ENCODE measurements around the gene SSNA1.

SSNA1 gene

GRCh38 chr9:137168904-137169856 is 19.3 kb upstream of the SSNA1 start:
- DNase-seq = peak; percentile 83

DNA sequence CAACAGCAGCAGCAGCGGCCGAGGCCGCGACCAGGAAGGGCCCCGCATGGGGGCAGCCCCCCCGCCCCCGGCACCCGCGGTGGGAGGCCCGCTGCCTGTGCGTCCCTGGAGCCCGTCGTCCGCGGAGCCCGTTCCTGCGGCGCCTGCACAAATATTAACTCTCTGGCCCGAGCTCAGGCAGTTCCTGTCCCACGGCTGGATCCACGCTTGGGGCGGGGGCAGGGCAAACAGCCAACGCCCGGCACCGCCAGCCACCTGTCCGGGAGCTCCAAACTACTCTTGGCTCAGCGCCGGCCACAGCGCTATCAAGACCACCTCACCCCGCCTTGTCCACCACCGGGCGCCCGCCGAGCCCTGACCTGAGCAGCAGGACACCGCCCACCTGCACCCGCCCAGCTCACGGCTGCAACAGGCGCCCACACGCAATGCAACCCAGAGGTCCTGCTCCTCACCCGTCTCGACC is 18.5 kb upstream of the SSNA1 start, which contains the start of gene LRRC26:
Gene LRRC26, minus strand, starts transcription at position 156 of the 463 bp plus-strand sequence. Its CDS starts 108 bp downstream, at position 48.
- no peak for DNase-seq

- no peak for DNase-seq
These were observed 17.9 kb upstream of the SSNA1 start for GRCh38 chr9:137170486-137171148.

DNA sequence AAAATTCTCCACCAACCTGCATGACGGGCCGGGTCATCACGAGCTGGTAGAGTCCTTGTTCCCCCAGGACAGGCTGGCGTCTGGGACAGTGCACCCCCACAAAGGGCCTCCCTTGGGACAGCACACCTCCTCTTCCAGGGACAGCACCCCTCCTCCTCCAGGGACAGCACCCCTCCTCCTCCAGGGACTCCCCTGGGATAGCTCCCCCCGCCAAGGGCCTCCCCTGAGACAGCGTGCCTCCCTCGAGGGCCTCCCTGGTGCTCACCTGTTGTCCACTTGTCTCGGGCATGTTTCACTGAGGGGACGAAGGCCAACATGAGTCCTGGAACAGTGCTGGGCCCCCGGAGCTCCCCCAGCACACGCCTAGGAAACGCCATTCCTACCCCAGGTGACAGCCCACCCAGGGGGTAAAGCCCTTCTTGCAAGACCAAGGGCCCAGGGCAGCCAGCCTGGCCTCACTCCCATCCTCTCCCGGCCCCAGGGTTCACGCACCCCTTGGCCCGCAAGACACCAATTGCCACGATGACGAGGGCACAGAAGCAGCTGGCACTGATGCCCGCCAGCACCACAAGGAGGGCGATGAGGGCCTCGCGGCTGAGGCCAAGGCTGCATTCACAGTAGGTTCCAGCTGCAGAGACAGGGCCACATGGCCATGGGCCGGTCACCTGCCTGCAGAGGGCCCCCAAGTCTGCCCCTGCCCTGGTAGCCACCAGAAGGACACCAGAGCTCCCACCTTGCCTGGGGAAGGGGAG is 17.2 kb upstream of the SSNA1 start:
- DNase-seq = no peak

DNA sequence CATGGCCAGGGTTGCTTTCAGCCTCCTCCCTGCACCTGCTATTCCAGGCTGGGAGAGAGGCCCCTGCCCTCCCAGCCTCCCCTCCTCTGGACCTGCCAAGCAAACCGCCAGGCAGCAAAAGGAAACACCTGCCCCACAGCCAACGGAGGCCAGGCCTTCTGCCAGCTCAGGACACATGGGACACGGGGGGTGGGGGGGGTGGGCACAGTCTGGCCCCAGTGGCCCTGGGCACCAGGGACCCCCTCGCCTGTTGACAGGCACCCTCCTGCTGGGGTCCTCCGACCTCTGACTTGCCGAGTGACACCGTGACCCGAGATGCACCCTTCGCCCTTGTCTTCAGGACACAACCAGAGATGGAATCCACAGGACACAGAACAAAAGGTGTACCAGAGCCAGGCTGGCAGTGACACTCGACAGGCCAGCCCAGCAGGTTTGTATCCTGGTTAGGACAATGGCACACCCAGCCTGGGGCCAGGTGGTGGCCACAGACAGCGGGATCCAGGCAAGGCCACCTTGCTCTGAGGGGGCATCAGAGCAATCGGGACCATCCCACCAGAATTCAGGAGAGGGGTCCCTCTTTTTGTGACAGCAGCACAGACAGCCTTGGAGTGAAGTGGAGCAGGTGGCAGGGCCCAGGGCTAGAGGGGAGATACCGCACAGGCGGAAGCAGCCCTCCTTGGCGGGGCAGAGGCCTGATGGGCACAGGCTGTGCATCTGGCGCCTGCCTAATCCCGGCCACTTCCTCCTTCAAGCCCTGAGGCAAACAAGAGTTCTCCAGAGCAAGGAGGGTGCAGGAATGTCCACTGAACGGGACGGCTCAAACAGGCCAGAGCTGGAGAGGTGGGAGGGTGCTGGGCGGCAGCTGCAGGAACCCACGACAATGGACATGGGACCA is 15.3 kb upstream of the SSNA1 start:
- DNase-seq = no peak

GRCh38 chr9:137173796-137174664 is 14.4 kb upstream of the SSNA1 start:
- no peak for DNase-seq

- no peak for DNase-seq
These were observed 13.7 kb upstream of the SSNA1 start for GRCh38 chr9:137174722-137175293.

DNA sequence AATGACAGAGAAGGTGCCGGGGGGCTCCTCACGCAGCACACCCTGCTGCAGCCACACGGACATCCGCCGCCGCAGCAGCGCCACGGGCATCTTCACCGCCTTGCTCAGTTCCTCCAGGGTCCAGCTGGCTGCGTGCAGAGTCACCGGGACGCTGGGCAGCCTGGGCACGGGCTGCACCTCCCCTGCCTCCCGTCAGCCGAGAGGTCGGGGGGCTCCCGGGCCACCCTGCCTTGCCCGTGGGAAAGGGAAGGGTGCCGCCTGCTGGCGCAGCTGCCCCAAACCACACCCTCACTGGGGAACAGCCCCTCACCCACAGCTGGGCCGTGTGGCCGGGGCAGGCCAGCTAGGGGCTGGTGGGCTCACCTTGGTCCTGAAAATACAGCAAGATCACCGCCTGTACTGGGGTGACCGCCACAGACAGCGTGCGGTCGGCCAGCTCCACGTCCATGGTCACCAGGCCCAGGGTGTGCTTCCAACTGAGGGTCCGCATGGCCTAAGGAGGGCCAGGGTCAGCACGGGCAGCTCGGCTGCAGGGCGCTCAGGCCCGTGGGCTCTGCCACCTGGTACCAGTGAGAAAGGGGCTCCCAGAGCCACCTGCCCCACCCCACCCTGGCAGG is 13.0 kb upstream of the SSNA1 start:
- no peak for DNase-seq

GRCh38 chr9:137176302-137177182 is 11.9 kb upstream of the SSNA1 start:
- peak; percentile 37 for DNase-seq

DNA sequence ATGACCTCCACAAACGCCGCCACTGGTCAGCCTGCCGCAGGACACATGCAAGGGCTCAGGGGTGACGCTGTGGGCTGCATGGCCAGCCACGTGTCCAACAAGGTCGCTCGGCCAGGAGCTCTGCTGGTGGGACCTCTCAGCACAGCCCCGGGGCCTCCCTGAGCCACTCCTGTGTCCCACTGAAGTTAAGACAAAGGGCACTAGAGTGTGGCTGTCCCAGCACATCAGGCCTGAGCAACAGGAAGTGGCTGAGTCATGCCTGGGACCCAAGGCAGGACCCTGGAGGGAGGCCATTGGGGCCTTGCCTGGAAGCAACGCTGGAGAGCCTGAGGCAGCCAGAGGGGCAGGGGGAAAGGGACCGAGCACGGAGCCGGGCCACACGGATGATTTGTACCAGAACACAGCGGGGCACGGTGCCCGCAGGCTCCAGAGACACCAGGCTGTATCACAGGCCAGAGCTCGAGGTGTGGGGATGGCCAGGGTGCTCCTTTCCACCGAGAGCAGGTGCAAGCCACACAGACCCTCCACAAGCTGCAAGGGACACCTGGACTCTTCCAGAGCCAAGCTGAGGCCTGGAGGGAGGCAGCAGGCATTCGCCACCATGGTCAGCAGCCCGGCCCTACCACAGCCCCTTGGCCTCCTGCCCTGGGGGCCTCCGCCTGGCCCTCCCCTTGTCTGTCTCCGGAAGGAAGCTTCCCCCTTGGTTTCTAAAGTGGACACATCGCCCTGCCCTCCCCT is 10.1 kb upstream of the SSNA1 start:
- no peak for DNase-seq

DNA sequence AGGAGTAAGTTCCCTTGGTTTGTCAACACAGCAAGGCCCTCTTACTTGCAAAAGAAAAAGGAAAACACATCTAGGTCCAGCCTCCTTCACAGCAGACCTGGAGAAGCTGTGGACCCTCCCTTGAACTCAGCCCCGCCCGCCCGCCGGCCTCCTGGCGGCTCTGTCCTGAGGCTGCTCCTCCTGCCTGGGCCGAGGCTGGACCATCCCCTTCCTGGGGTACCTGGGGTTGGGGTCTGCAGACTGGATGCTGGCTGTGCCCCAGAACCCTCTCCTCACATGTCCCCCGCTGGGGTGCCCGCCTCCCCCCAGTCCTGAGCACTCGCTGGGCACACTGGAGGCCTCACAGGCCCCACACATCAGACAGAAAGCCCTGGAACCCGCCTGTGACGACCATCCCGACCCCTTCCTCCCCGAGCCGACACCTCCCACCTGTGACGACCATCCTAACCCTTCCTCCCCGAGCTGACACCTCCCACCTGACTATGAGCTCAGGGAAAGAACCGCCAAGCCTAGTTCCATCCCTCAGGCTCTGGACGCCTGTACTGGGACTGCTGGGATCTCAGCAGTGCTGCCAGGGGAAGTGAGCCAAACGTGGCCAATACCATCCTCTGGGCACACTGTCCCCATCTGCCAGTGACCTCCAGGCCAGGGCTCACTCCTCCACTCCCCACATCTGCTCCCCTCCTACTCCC is 9.4 kb upstream of the SSNA1 start:
- no peak for DNase-seq

- no peak for DNase-seq
These were observed 8.7 kb upstream of the SSNA1 start for GRCh38 chr9:137179761-137180160.

- DNase-seq = no peak
These were observed 8.0 kb upstream of the SSNA1 start for GRCh38 chr9:137180491-137180890.

GRCh38 chr9:137181680-137182079 is 6.8 kb upstream of the SSNA1 start:
- DNase-seq = no peak

DNA sequence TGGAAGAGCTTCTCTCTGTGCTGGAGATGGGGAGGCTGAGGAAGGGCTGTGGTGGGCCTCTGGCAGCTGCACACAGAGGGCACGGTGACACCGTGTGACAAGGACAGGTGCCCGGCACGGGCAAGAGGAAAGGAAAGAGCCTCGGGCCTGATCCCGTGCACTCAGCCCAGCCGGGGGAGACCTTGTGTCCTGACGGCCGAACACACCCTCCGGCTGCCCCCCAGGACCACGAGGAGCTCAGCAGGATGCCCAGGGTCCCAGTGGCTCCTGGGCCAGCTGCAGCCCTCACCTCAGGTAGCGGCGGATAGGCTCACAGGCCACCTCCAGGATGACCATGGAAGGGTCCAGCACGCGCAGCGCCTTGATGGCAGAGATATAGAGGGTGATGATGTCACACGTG is 5.6 kb upstream of the SSNA1 start:
- no peak for DNase-seq

DNA sequence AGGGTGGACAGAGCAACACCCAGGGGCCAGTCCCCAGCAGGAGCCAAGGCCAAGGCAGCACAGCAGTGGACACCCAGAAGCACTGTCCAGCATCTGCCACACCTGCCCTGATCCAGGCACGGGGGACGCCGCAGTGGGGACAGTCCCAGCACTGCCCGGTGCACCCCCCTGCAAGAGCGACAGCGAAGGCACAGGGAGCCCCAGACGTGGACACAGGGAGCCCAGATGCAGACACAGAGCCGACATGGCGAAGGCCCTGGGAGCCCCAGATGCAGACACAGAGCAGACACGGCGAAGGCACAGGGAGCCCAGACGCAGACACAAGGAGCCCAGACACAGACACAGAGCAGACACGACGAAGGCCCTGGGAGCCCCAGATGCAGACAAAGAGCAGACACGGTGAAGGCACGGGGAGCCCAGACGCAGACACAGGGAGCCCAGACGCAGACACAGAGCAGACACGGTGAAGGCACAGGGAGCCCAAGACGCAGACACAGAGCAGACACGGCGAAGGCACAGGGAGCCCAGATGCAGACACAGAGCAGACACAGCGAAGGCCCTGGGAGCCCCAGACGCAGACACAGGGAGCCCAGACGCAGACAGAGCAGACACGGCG is 4.4 kb upstream of the SSNA1 start:
- no peak for DNase-seq

Data from NCI-H1105 treated with DMSO at 0.1 percent for 48 hours (cell line).